HG02642 (cell line): ENCODE measurements around the gene NHLRC4.
"Not testable (repeated sequence)": the region's sequence is repeated elsewhere in the genome, so short reads cannot be mapped to it uniquely, and the experiment has no call there.

ENCODE experiments used
- ATAC-seq: cut with Tn5 transposase; IDR thresholded peaks from one replicate; pipeline ENCODE4 v1.9.1; 2021; ENCODE audit warnings: mild to moderate bottlenecking; ENCODE audit not compliant: unreplicated experiment, poor library complexity

The NHLRC4 gene

GRCh38 chr16:592518-593306 is 25.9 kb downstream of the NHLRC4 start:
- no peak for ATAC-seq

GRCh38 chr16:593406-593805 is 26.6 kb downstream of the NHLRC4 start:
- no peak for ATAC-seq

GRCh38 chr16:593807-594206 is 27.0 kb downstream of the NHLRC4 start:
- ATAC-seq: no peak

GRCh38 chr16:595094-595528 is 28.3 kb downstream of the NHLRC4 start:
- no peak for ATAC-seq

GRCh38 chr16:595942-596735 is 29.3 kb downstream of the NHLRC4 start:
- no peak for ATAC-seq

- no peak for ATAC-seq
These were observed 29.9 kb downstream of the NHLRC4 start for GRCh38 chr16:596736-597060.

GRCh38 chr16:597655-598054 is 30.9 kb downstream of the NHLRC4 start:
- not testable (repeated sequence) for ATAC-seq

- no peak for ATAC-seq
These were observed 32.3 kb downstream of the NHLRC4 start for GRCh38 chr16:598823-599739.

GRCh38 chr16:600781-601180 is 34.0 kb downstream of the NHLRC4 start:
- ATAC-seq: no peak

- ATAC-seq: no peak
These were observed 37.1 kb downstream of the NHLRC4 start for GRCh38 chr16:603933-604332.

GRCh38 chr16:606656-607307 is 40.0 kb downstream of the NHLRC4 start:
- ATAC-seq: no peak

- ATAC-seq: no peak
These were observed 41.2 kb downstream of the NHLRC4 start for GRCh38 chr16:608019-608418.

GRCh38 chr16:609316-609715 is 42.5 kb downstream of the NHLRC4 start:
- no peak for ATAC-seq

GRCh38 chr16:609984-610383 is 43.2 kb downstream of the NHLRC4 start:
- ATAC-seq: no peak

GRCh38 chr16:610513-611381 is 43.9 kb downstream of the NHLRC4 start:
- ATAC-seq: no peak

GRCh38 chr16:615122-615521 is 48.3 kb downstream of the NHLRC4 start:
- no peak for ATAC-seq

- no peak for ATAC-seq
These were observed 50.2 kb downstream of the NHLRC4 start for GRCh38 chr16:616733-617586.

- ATAC-seq: no peak
These were observed 51.0 kb downstream of the NHLRC4 start for GRCh38 chr16:617855-618254.
